Measurements from ENCODE around the gene PIEZO1. TPM values are rescaled to one million over a fixed set of nuclear protein-coding genes. Genes with fewer than 3 reads are reported as not detected.

The PIEZO1 gene
- total and polyA plus RNA-seq, 9 of the 15 experiments (the other 6 are each of a cell fraction or from before 2014, with no cell fraction given): 3.6 to 432 (median 131) TPM

DNA sequence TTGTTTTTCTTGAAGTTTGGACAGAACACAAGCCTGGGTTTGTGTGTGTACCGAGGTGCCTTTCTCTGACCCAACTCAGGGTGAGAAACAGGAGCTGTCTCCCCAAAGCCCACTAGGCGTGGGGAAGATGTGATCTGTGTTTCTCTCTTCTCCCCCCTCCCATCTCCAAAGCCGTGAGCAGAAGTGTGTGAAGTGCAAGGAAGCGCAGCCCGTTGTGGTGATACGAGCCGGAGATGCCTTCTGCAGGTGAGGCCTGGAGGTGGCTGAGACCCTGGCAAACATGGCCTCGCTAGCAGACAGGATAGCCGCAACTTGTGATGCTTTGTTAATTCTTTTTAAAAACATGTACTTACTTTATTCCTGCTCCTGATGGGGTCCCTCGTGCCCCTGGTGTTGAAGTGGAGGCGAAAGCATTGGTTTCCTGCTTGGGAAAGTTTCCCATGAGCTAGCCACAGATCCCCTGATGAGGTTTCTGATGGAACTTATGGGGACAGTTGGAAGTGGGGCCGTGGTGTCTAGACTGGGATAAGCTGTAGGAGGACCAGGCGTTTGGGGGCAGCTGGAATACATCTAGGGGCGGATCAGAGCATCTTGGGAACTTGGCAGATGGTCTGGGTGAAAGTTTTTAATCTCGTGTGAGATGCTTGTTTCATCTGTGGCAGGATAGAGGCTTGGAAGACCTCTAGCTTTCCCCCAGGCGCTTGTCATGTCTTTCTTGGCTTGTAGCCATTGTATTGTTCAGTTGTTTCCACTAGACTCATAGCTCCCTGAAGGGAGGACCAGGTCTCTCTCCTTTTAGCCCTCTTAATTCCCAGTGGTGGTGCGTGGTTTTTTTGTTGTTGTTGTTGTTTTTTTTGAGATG, 77.8 kb downstream of the PIEZO1 start (continued):
- TF ChIP-seq, protein P1, sequence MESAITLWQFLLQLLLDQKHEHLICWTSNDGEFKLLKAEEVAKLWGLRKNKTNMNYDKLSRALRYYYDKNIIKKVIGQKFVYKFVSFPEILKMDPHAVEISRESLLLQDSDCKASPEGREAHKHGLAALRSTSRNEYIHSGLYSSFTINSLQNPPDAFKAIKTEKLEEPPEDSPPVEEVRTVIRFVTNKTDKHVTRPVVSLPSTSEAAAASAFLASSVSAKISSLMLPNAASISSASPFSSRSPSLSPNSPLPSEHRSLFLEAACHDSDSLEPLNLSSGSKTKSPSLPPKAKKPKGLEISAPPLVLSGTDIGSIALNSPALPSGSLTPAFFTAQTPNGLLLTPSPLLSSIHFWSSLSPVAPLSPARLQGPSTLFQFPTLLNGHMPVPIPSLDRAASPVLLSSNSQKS (CRISPR knock-in tag; IDR thresholded peaks at IDR 0.05): no peak

DNA sequence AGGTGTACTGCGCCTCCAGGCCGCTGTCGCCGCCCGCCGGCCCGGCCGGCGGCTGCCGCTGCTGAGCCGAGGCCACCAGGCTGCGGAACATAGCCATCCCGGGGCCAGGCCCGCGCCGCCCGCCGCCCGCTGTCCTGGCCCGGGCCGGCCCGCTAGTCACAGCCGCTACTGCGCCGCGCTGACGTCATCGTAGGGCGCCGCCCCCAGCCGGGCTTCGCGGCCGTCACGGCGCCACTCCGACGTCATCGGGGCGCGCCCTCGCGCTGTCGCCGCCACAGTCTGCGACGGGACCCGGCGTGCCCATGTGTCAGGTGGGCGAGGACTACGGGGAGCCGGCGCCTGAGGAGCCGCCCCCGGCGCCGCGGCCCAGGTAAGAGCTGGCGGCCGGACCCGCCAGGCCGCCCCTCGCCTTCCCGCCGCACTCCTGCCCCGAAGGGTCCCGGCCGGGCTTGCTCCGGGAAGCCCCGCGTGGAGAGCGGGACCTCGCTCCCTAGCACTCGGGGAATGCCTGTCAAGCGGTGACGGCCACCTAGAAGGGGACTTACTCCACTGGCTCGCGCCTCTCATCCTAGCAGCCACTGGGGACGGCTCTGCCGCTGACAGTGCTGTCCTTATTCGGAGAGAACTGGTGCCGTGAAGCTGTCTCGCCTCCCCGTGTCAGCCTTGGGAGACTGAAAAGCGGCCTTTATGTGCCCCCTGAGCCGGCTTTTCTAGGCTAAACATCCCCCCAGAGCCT, 78.6 kb downstream of the PIEZO1 start, which contains the start of the genes CTU2 and RNF166:
CTU2 (plus strand) TSS at position 275 of the 736 bp plus-strand sequence; CDS start at position 303, 28 bp downstream.
RNF166 (minus strand) TSS at position 180 of the 736 bp plus-strand sequence; CDS start at position 97, 83 bp downstream.
- POLR2A ChIA-PET: interaction anchor here (0.6 to 2.2 kb wide), 7 partner anchors 8 to 98 kb away, joined by 3 to 12 read pairs (median 5); no protein-coding TSS in a partner anchor
- H3K9me1 ChIP-seq (ENCODE audit: control insufficient read depth, insufficient read depth, low read length): peaks cover 3% of the 10 kb centered on the region
- CTCF ChIA-PET (ENCODE audit: low intra/inter-chr PET ratio): no interaction called here
- peak within 1 kb of the TSS; percentile 77 for H2AFZ ChIP-seq (ENCODE audit: low read depth, low read length)
- H3K27ac ChIP-seq (ENCODE audit: extremely low read depth, low read depth, low read length): peak within 1 kb of the TSS; percentile 70
- peaks cover 13 to 77% of the 10 kb centered on the region in 2 experiments for H3K4me1 ChIP-seq (replicated peaks in 1 of 2; ENCODE audit: control insufficient read depth in 2 of 2, insufficient read depth in 2 of 2, low read length in 2 of 2)
- in situ Hi-C loops (cut with MboI) (no loop called here), intact Hi-C loops (cut with micrococcal nuclease) (loop anchor here (5.0 kb wide), 1 partner anchor 44 kb away; the partner anchor contains the start of gene MVD)
- FAIRE-seq (peak; percentile 88), DNase-seq (ENCODE audit: extremely low read depth in 1 of 4, low spot score in 3 of 4) (peak; percentile 96 to 97 (median 97)), ATAC-seq (peak; percentile 86)
- peaks cover 59% of the 10 kb centered on the region; the same call in 2 of the 3 replicates for H3K36me3 ChIP-seq (ENCODE audit: control insufficient read depth, insufficient read depth, low read length)
- TSS peak; percentile 67 for BruUV-seq (replicated peaks)
- peaks cover 14% of the 10 kb centered on the region; the same call in 1 of the 2 replicates for H4K20me1 ChIP-seq (replicated peaks; ENCODE audit: control insufficient read depth, insufficient read depth, low read length)
- peak within 1 kb of the TSS; percentile 90 for H3K4me2 ChIP-seq (ENCODE audit: insufficient read depth, low read length)
- no peaks in the 10 kb centered on the region for H3K9me3 ChIP-seq (replicated peaks; ENCODE audit: control insufficient read depth, insufficient read depth, low read depth, low read length)
- peaks cover 89% of the 10 kb centered on the region for H3K79me2 ChIP-seq (ENCODE audit: control insufficient read depth, insufficient read depth, low read length)
- peak within 1 kb of the TSS; percentile 98 for H3K4me3 ChIP-seq
- peak within 1 kb of the TSS; percentile 86 to 99 for H3K9ac ChIP-seq (ENCODE audit: insufficient read depth in 1 of 2, low read depth in 2 of 2, low read length in 2 of 2)
- no peaks in the 10 kb centered on the region for H3K27me3 ChIP-seq (ENCODE audit: control insufficient read depth in 2 of 2, insufficient read depth in 2 of 2, low read length in 2 of 2)
- under 1% methylated on average over 76 of the region's 86 CpGs for WGBS (ENCODE audit: insufficient coverage, low coverage, missing lambda C conversion rate)
- TF ChIP-seq, protein P2, sequence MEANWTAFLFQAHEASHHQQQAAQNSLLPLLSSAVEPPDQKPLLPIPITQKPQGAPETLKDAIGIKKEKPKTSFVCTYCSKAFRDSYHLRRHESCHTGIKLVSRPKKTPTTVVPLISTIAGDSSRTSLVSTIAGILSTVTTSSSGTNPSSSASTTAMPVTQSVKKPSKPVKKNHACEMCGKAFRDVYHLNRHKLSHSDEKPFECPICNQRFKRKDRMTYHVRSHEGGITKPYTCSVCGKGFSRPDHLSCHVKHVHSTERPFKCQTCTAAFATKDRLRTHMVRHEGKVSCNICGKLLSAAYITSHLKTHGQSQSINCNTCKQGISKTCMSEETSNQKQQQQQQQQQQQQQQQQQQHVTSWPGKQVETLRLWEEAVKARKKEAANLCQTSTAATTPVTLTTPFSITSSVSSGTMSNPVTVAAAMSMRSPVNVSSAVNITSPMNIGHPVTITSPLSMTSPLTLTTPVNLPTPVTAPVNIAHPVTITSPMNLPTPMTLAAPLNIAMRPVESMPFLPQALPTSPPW (CRISPR knock-in tag; IDR thresholded peaks at IDR 0.05): peak; percentile 72; the same call in 1 of the 2 replicates
- TF ChIP-seq CAMTA2 (CRISPR knock-in tag; conservative IDR thresholded peaks at IDR 0.05) (0 out of 2 replicates have a peak, but pooled peaks have one; percentile 69), MEIS2 (IDR thresholded peaks at IDR 0.05; ENCODE audit: partially characterized antibody) (peak; percentile 59), CCNT2 (IDR thresholded peaks at IDR 0.05; ENCODE audit: borderline replicate concordance, extremely low read depth, insufficient read length, low read depth, low read length) (peak; percentile 92), MXI1 (IDR thresholded peaks at IDR 0.05; ENCODE audit: low read depth, low read length) (peak; percentile 99), LEF1 (IDR thresholded peaks at IDR 0.05) (no peak), ATF1 (CRISPR knock-in tag; IDR thresholded peaks at IDR 0.05) (peak; percentile 97), ATF1 (tag; IDR thresholded peaks at IDR 0.05) (peak; percentile 100)
- TF ChIP-seq, protein P3, sequence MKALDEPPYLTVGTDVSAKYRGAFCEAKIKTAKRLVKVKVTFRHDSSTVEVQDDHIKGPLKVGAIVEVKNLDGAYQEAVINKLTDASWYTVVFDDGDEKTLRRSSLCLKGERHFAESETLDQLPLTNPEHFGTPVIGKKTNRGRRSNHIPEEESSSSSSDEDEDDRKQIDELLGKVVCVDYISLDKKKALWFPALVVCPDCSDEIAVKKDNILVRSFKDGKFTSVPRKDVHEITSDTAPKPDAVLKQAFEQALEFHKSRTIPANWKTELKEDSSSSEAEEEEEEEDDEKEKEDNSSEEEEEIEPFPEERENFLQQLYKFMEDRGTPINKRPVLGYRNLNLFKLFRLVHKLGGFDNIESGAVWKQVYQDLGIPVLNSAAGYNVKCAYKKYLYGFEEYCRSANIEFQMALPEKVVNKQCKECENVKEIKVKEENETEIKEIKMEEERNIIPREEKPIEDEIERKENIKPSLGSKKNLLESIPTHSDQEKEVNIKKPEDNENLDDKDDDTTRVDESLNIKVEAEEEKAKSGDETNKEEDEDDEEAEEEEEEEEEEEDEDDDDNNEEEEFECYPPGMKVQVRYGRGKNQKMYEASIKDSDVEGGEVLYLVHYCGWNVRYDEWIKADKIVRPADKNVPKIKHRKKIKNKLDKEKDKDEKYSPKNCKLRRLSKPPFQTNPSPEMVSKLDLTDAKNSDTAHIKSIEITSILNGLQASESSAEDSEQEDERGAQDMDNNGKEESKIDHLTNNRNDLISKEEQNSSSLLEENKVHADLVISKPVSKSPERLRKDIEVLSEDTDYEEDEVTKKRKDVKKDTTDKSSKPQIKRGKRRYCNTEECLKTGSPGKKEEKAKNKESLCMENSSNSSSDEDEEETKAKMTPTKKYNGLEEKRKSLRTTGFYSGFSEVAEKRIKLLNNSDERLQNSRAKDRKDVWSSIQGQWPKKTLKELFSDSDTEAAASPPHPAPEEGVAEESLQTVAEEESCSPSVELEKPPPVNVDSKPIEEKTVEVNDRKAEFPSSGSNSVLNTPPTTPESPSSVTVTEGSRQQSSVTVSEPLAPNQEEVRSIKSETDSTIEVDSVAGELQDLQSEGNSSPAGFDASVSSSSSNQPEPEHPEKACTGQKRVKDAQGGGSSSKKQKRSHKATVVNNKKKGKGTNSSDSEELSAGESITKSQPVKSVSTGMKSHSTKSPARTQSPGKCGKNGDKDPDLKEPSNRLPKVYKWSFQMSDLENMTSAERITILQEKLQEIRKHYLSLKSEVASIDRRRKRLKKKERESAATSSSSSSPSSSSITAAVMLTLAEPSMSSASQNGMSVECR (CRISPR knock-in tag; IDR thresholded peaks at IDR 0.05): peak; percentile 100
